ENCODE data around the gene FAM120B.
"Not testable (repeated sequence)": the region's sequence is repeated elsewhere in the genome, so short reads cannot be mapped to it uniquely, and the experiment has no call there.

Gene FAM120B

GRCh38 chr6:170347091-170347490 is 40.5 kb downstream of the FAM120B start:
- no peak overlapping the region for H3K4me3 ChIP-seq
- TF ChIP-seq CTCF (IDR thresholded peaks at IDR 0.05), result no peak
- DNase-seq (ENCODE audit: low spot score), result no peak
- H3K27ac ChIP-seq, result no peak overlapping the region

- H3K4me3 ChIP-seq, result no peak overlapping the region
- H3K27ac ChIP-seq, result no peak overlapping the region
- DNase-seq (ENCODE audit: low spot score), result no peak
- no peak for TF ChIP-seq CTCF (IDR thresholded peaks at IDR 0.05)
These were observed 41.4 kb downstream of the FAM120B start for GRCh38 chr6:170347975-170348374.

GRCh38 chr6:170351456-170351855 is 44.9 kb downstream of the FAM120B start:
- H3K4me3 ChIP-seq; DNase-seq (ENCODE audit: low spot score); H3K27ac ChIP-seq: not testable (repeated sequence)

- not testable (repeated sequence) for H3K4me3 ChIP-seq; H3K27ac ChIP-seq; DNase-seq (ENCODE audit: low spot score)
These were observed 48.6 kb downstream of the FAM120B start for GRCh38 chr6:170355190-170355589.

DNA sequence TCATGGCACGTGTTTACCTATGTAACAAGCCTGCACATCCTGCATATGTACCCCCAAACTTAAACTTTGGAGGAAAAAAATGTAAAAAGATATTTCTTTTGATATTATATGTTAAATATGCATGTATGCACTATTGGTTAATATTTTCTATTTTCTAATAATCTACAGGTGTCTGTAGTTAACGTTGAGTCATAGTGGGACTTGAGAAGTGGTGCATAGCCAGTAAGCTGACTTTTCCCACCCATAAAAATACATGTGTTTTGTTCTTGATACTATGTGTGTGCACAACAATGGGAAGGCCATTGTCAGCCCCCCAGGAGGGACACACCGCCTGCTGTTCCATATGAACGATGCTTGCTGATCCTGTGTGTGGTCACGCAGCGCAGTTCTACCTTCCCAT is 49.1 kb downstream of the FAM120B start:
- no peak overlapping the region for H3K27ac ChIP-seq
- TF ChIP-seq CTCF (IDR thresholded peaks at IDR 0.05), result no peak
- no peak overlapping the region for H3K4me3 ChIP-seq
- no peak for DNase-seq (ENCODE audit: low spot score)

- no peak overlapping the region for H3K27ac ChIP-seq
- TF ChIP-seq CTCF (IDR thresholded peaks at IDR 0.05), result no peak
- no peak overlapping the region for H3K4me3 ChIP-seq
- no peak for DNase-seq (ENCODE audit: low spot score)
These were observed 51.3 kb downstream of the FAM120B start for GRCh38 chr6:170357812-170358211.

DNA sequence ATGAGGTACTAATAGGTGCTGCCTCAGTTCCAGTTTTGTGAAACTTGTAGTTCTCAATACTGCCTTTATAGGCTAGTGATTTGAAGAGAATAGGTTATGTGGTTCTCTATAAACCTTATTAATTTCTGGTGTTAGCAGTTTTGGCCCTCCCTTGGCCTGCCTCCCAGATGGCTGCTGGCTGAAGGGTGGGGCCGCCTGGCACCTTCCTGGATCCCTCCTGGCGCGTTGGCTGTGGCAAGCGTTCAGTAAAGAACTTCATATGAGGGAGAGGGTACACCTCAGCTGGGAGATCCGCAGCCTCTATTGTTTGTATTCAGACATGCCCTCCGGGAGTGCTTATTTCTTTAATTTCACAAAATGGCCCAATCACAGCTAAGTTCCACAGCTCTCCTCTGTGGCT is 51.9 kb downstream of the FAM120B start:
- TF ChIP-seq CTCF (IDR thresholded peaks at IDR 0.05), result no peak
- Histone ChIP-seq H3K27ac (no peak overlapping the region), H3K4me3 (no peak overlapping the region)
- DNase-seq (ENCODE audit: low spot score), result no peak

- no peak for DNase-seq (ENCODE audit: low spot score)
- Histone ChIP-seq H3K27ac (peak overlapping the region in 1 of 2 donors; percentile 46), H3K4me3 (no peak overlapping the region)
- no peak for TF ChIP-seq CTCF (IDR thresholded peaks at IDR 0.05)
These were observed 53.9 kb downstream of the FAM120B start for GRCh38 chr6:170360476-170360875.
